K562 (cell line): ENCODE measurements around the gene UBE2G2. TPM values are rescaled to one million over a fixed set of nuclear protein-coding genes. Genes with fewer than 3 reads are reported as not detected.

Experiments
- CEBPB ChIP-seq: fragments of 450-650 bp; IDR thresholded peaks from 2 replicates; pipeline ENCODE4 v1.6.1; 2016; ENCODE audit warnings: missing genetic modification characterization, missing compliant biosample characterization
- CLOCK ChIP-seq: fragments of 250-450 bp; sonication (Bioruptor Pico); IDR thresholded peaks from 2 replicates; pipeline ENCODE4 v1.4.0; 2020; ENCODE audit warnings: mild to moderate bottlenecking, moderate library complexity, borderline replicate concordance
- CREB3 ChIP-seq: fragments of 450-650 bp; conservative IDR thresholded peaks from 2 replicates; pipeline ENCODE4 v1.6.1; 2016; ENCODE audit warnings: missing genetic modification characterization, low read depth, mild to moderate bottlenecking, missing compliant biosample characterization, moderate library complexity
- ELF4 ChIP-seq: fragments of 450-650 bp; formaldehyde crosslinking; IDR thresholded peaks from 2 replicates; pipeline ENCODE4 v1.4.0; 2022; ENCODE audit warnings: missing genetic modification characterization
- HDGF ChIP-seq: fragments of 450-650 bp; IDR thresholded peaks from 2 replicates; pipeline ENCODE4 v1.6.1; 2016
- JUNB ChIP-seq: fragments of 450-650 bp; formaldehyde crosslinking; conservative IDR thresholded peaks from 2 replicates; pipeline ENCODE4 v1.4.0; 2020; ENCODE audit warnings: mild to moderate bottlenecking
- MCM3 ChIP-seq: fragments of 450-650 bp; IDR thresholded peaks from 2 replicates; pipeline ENCODE4 v1.6.1; 2016
- NEUROD1 ChIP-seq: fragments of 150-350 bp; IDR thresholded peaks from 2 replicates; pipeline ENCODE4 v1.6.1; 2014; ENCODE audit warnings: borderline replicate concordance, low read length, low read depth; ENCODE audit not compliant: partially characterized antibody
- POLR3A ChIP-seq: IDR thresholded peaks from 2 replicates; pipeline ENCODE4 v1.6.1; 2011; ENCODE audit warnings: borderline replicate concordance, mild to moderate bottlenecking, moderate library complexity; ENCODE audit not compliant: insufficient read length, insufficient read depth; ENCODE audit errors: extremely low read depth
- PPARD ChIP-seq: fragments of 250-450 bp; sonication (Bioruptor Pico); IDR thresholded peaks from 2 replicates; pipeline ENCODE4 v1.8.0; 2022; ENCODE audit warnings: inconsistent platforms, mild to moderate bottlenecking, moderate library complexity
- SAFB ChIP-seq: fragments of 200-400 bp; formaldehyde crosslinking; IDR thresholded peaks from 2 replicates; pipeline ENCODE4 v1.6.1; 2017; ENCODE audit warnings: low read depth, low read length, borderline replicate concordance
- ZNF140 ChIP-seq: fragments of 250-450 bp; sonication (Bioruptor Pico); IDR thresholded peaks from 2 replicates; pipeline ENCODE4 v1.8.0; 2021; ENCODE audit warnings: moderate library complexity, mild to moderate bottlenecking, inconsistent platforms
- ZNF239 ChIP-seq: fragments of 250-450 bp; sonication (Bioruptor Pico); IDR thresholded peaks from 2 replicates; pipeline ENCODE4 v1.4.0; 2020; ENCODE audit warnings: mild to moderate bottlenecking
- ZNF717 ChIP-seq: fragments of 250-450 bp; sonication (Bioruptor Pico); IDR thresholded peaks from 2 replicates; pipeline ENCODE4 v1.5.0; 2021
- polyA plus RNA-seq, 8 experiments: library from polyadenylated mRNA; depleted of rRNA in 4 of 8; stranded (reverse) in 5 of 8; unstranded in 3 of 8; fragments of >200 nt; fragmentation: Nextera tagmentation in 2 of 8; fragmentation: Illumina TruSeq in 1 of 8; extraction: Ambion mirVana in 2 of 8; extraction: Trizol in 1 of 8; gene quantifications; 2 replicates each; pipeline versions ENCODE4 v1.2.1 to v1.2.3, GENCODE V29; 2011 to 2014; ENCODE audit warnings: inconsistent platforms in 1 of 8, missing spikeins in 1 of 8
- total RNA-seq, 7 experiments: library from RNA; depleted of rRNA in 6 of 7; stranded (reverse); fragments of >200 nt in 6 of 7; fragmentation: Illumina TruSeq in 2 of 7; extraction: Trizol in 2 of 7; gene quantifications; 2 replicates each; pipeline versions ENCODE4 v1.2.1 to v1.2.3, GENCODE V29; 2011 to 2021; ENCODE audit warnings: low replicate concordance in 1 of 7
- TF ChIP-seq, protein P1 (sequence below): fragments of 150-350 bp; conservative IDR thresholded peaks from 2 replicates; pipeline ENCODE4 v1.6.1; 2014; ENCODE audit warnings: low read length

UBE2G2 gene
- total and polyA plus RNA-seq, 9 of the 15 experiments (the other 6 are each of a cell fraction or from before 2014, with no cell fraction given) = 47.5 to 225 (median 140) TPM

DNA sequence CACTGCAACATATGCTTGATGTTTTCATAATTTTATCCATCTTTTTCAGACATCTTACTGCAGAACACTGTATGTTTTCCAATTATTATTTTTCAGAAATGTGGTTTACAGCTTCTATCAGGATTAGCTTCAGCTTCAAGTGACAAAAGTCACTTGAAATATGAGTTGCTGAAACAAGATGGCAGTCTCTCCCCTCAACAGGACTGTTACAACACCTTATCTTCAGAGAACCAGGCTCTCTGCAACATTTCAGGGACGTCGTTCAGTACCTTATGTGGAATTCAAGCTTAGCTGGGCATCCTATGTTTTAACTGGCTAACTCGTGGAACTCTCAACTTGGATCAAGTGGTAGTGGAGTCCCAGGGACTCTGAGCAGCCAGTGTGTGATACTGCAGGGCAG is 2.0 kb upstream of the UBE2G2 start (continued):
- TF ChIP-seq HDGF = no peak
- no peak for TF ChIP-seq MCM3
- no peak for TF ChIP-seq POLR3A
- TF ChIP-seq JUNB (CRISPR knock-in tag) = no peak
- TF ChIP-seq PPARD = no peak
- no peak for TF ChIP-seq NEUROD1
- no peak for TF ChIP-seq ELF4 (CRISPR knock-in tag)
- no peak for TF ChIP-seq ZNF239 (CRISPR knock-in tag)
- no peak for TF ChIP-seq ZNF140 (CRISPR knock-in tag)
- no peak for TF ChIP-seq SAFB
- peak; percentile 76 for TF ChIP-seq CEBPB
- TF ChIP-seq CLOCK (CRISPR knock-in tag) = no peak
- TF ChIP-seq, protein P1, sequence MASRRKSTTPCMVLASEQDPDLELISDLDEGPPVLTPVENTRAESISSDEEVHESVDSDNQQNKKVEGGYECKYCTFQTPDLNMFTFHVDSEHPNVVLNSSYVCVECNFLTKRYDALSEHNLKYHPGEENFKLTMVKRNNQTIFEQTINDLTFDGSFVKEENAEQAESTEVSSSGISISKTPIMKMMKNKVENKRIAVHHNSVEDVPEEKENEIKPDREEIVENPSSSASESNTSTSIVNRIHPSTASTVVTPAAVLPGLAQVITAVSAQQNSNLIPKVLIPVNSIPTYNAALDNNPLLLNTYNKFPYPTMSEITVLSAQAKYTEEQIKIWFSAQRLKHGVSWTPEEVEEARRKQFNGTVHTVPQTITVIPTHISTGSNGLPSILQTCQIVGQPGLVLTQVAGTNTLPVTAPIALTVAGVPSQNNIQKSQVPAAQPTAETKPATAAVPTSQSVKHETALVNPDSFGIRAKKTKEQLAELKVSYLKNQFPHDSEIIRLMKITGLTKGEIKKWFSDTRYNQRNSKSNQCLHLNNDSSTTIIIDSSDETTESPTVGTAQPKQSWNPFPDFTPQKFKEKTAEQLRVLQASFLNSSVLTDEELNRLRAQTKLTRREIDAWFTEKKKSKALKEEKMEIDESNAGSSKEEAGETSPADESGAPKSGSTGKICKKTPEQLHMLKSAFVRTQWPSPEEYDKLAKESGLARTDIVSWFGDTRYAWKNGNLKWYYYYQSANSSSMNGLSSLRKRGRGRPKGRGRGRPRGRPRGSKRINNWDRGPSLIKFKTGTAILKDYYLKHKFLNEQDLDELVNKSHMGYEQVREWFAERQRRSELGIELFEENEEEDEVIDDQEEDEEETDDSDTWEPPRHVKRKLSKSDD = no peak
- no peak for TF ChIP-seq ZNF717
- TF ChIP-seq CREB3 (tag) = no peak
